Peyer's patch (tissue), 4 donors: Measurements from ENCODE around the gene DCLK2.

Source experiments
- POLR2A ChIP-seq, 2 donors: fragments of 450-650 bp; IDR thresholded peaks; one replicate each; pipeline ENCODE4 v1.5.1; 2017; ENCODE audit warnings: antibody characterized with exemption in 2 of 2, mild to moderate bottlenecking in 2 of 2, moderate library complexity in 2 of 2
- TF ChIP-seq, protein P1 (sequence below), 6 experiments: fragments of 450-650 bp in 4 of 6; fragments of 200-600 bp in 2 of 6; sonication (generic) in 1 of 6; IDR thresholded peaks; one replicate each; pipeline ENCODE4 v1.5.1; 2017 to 2019; ENCODE audit warnings: antibody characterized with exemption in 6 of 6, mild to moderate bottlenecking in 3 of 6, moderate library complexity in 1 of 6

DNA sequence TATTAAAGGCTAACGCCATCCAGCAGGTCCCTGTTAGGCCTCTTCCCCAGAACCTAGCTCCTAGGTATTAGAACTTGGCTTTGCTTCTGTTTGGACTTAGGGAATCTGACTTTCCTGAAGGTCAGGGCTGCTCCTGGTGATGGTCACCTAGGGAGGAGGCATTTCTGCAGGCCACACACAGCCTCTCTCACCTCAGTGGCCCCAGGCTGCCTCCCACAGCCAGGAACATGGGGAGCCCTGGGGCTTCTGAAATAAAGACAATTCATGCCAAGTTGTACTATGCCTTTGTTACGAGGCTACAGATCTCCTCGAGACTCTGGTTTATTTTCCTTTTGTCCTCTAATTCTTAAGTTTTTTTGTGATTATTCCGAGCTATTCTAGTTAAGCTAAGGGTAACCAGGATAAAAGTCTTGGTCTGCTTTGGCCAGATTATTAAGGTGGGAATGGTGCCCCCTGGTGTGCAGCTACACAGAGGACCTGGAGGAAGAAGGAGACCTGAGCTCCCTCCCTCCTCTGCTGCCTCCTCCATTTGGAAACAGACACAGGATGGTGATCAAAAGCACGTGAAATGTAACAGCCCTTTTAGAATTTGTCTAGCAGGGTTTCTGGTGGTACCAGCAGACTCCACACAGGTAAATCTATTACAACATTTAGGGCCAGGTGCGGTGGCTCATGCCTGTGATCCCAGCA is 131.0 kb downstream of the DCLK2 start:
- TF ChIP-seq, protein P1, sequence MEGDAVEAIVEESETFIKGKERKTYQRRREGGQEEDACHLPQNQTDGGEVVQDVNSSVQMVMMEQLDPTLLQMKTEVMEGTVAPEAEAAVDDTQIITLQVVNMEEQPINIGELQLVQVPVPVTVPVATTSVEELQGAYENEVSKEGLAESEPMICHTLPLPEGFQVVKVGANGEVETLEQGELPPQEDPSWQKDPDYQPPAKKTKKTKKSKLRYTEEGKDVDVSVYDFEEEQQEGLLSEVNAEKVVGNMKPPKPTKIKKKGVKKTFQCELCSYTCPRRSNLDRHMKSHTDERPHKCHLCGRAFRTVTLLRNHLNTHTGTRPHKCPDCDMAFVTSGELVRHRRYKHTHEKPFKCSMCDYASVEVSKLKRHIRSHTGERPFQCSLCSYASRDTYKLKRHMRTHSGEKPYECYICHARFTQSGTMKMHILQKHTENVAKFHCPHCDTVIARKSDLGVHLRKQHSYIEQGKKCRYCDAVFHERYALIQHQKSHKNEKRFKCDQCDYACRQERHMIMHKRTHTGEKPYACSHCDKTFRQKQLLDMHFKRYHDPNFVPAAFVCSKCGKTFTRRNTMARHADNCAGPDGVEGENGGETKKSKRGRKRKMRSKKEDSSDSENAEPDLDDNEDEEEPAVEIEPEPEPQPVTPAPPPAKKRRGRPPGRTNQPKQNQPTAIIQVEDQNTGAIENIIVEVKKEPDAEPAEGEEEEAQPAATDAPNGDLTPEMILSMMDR (IDR thresholded peaks at IDR 0.05) = peak in 4 of 6 experiments; percentile 11 to 35 (median 24)
- no peak for TF ChIP-seq POLR2A (IDR thresholded peaks at IDR 0.05)
